ENCODE measurements around the gene MBNL2.
A peak's percentile ranks its signal among the peaks of the same experiment; 100 is the strongest.

MBNL2 gene

DNA sequence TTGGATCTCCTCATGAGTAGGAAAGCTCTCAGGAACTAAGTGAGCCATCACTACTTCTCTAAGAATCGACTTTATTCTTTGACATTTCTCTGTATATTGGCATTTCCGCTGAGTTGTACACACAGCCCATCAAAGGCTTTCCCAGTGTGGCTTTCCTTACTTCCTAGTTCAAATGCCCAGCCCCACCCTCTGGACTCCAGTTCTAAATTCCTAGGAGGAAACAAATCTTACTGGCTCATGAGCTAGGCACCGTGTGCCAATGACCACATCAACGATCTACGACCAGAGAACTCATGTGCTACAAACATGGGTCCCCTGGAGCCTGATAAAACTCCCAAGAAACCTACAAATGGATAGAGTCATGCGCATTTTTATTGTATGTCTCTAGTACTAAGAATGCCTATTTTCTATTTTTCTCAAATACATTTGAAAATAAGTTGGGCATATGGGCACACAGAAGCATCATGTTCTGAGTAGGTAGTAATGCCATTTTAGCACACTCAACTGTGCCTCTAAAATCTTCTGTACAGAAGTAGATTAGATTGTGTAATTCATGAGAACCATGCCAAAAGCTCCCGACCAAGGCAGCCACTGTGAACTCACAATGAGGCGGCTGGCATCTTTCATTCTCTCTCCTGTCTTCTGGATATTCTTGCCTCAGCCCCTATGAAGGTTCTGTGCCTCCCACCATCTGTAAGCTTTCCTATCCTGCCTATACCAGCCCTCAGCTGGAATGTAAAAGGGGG is 201.3 kb downstream of the MBNL2 start:
- TF ChIP-seq, protein P1, sequence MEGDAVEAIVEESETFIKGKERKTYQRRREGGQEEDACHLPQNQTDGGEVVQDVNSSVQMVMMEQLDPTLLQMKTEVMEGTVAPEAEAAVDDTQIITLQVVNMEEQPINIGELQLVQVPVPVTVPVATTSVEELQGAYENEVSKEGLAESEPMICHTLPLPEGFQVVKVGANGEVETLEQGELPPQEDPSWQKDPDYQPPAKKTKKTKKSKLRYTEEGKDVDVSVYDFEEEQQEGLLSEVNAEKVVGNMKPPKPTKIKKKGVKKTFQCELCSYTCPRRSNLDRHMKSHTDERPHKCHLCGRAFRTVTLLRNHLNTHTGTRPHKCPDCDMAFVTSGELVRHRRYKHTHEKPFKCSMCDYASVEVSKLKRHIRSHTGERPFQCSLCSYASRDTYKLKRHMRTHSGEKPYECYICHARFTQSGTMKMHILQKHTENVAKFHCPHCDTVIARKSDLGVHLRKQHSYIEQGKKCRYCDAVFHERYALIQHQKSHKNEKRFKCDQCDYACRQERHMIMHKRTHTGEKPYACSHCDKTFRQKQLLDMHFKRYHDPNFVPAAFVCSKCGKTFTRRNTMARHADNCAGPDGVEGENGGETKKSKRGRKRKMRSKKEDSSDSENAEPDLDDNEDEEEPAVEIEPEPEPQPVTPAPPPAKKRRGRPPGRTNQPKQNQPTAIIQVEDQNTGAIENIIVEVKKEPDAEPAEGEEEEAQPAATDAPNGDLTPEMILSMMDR (IDR thresholded peaks at IDR 0.05; ENCODE audit: control insufficient read depth, insufficient read depth, low read depth, low read length, missing control alignments): no peak
- H3K4me3 ChIP-seq (ENCODE audit: control insufficient read depth, low read depth, low read length): no peak overlapping the region
- DNase-seq (ENCODE audit: low read depth): no peak

DNA sequence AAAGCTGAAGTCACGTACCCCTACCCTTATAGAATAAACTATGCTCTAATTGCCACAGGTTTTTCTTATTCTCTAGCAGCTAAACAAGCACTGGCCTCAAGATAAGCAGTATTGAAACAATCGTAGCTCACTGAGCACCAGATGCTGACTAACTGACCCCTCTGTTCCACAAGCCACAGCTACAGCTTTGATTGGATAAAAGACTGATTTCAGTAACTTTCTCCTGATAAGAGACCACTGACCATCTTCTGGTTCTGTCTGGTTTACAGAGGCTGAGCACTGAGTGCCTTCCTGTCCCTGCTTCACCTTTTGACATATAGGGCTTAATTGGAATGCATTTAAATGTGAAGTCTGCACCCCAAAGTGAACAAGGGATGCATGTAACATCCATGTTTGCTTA is 203.5 kb downstream of the MBNL2 start:
- no peak for DNase-seq (ENCODE audit: low read depth)
- TF ChIP-seq, protein P1 (IDR thresholded peaks at IDR 0.05; ENCODE audit: control insufficient read depth, insufficient read depth, low read depth, low read length, missing control alignments): no peak
- no peak overlapping the region for H3K4me3 ChIP-seq (ENCODE audit: control insufficient read depth, low read depth, low read length)

DNA sequence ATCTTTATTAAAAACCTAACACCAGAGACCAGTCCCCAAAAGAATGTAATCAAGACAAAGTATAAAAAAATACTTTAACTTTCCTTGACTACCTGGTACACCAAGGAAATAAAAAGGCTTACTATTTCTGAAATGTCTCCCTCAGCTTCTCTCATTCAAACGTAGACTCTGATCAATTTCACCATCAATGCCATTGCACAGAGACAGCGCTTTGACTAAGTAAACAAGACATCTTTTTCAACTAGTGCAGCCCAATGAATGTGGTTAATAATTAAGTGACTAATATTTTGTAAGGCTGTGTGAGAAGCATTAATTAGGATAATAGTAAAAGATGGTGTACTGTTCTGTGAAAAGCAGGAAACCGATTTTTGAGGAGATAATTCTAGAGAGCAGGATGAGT is 204.6 kb downstream of the MBNL2 start:
- no peak overlapping the region for H3K4me3 ChIP-seq (ENCODE audit: control insufficient read depth, low read depth, low read length)
- no peak for DNase-seq (ENCODE audit: low read depth)
- TF ChIP-seq, protein P1 (IDR thresholded peaks at IDR 0.05; ENCODE audit: control insufficient read depth, insufficient read depth, low read depth, low read length, missing control alignments): no peak

GRCh38 chr13:97429681-97430081 is 207.5 kb downstream of the MBNL2 start:
- TF ChIP-seq, protein P1 (IDR thresholded peaks at IDR 0.05; ENCODE audit: control insufficient read depth, insufficient read depth, low read depth, low read length, missing control alignments): no peak
- H3K4me3 ChIP-seq (ENCODE audit: control insufficient read depth, low read depth, low read length): peak overlapping the region; percentile 38
- DNase-seq (ENCODE audit: low read depth): peak; percentile 53

GRCh38 chr13:97430296-97430695 is 208.2 kb downstream of the MBNL2 start:
- TF ChIP-seq, protein P1 (IDR thresholded peaks at IDR 0.05; ENCODE audit: control insufficient read depth, insufficient read depth, low read depth, low read length, missing control alignments): no peak
- H3K4me3 ChIP-seq (ENCODE audit: control insufficient read depth, low read depth, low read length): no peak overlapping the region; the same call in 1 of the 2 replicates
- no peak for DNase-seq (ENCODE audit: low read depth)

DNA sequence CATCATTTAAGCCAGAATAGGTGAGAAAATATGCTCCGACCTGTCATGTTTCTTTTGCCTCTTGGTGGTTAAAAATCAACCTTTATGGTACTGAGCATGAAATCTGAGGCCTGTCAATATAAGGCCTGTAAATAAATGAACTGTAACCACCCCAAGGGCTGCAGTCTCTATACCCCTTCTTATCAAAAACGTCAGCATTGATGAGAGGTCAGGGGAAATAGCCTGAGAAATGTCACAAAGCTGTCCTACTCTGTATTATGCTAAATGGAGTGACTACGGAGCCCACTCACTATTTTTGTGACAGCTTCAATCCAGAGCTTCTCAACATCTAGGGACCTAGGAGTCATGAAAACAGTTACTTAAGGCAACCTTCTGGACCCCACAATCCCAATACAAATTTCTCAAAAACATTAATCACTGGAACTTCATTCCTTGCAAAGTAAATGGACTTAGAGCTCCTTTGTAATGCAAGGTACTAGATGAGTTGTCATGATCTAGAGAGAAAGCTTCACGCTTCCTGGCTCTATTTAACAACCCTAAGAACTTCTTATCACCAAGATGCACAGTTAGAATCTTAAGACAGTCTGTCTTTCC is 209.1 kb downstream of the MBNL2 start:
- TF ChIP-seq, protein P1 (IDR thresholded peaks at IDR 0.05; ENCODE audit: control insufficient read depth, insufficient read depth, low read depth, low read length, missing control alignments): no peak
- DNase-seq (ENCODE audit: low read depth): no peak
- no peak overlapping the region for H3K4me3 ChIP-seq (ENCODE audit: control insufficient read depth, low read depth, low read length)
